Activated CD8-positive, alpha-beta memory T cell treated with anti-CD3 and anti-CD28 coated beads, Interleukin-2, amount 50 U/mL, for 1 hour (primary cell): Measurements from ENCODE around the gene RALGDS.
"Not testable (repeated sequence)": the region's sequence is repeated elsewhere in the genome, so short reads cannot be mapped to it uniquely, and the experiment has no call there.

Experiments
- DNase-seq: peaks from one replicate; pipeline ENCODE4 v3.0.0-alpha.2; 2020; ENCODE audit errors: extremely low read depth

Gene RALGDS

GRCh38 chr9:133106511-133107244, 14.4 kb downstream of the RALGDS start:
- no peak for DNase-seq

GRCh38 chr9:133105461-133105770, 15.6 kb downstream of the RALGDS start:
- DNase-seq = no peak

- no peak for DNase-seq
Observed at GRCh38 chr9:133104718-133105460, 16.2 kb downstream of the RALGDS start.

DNA sequence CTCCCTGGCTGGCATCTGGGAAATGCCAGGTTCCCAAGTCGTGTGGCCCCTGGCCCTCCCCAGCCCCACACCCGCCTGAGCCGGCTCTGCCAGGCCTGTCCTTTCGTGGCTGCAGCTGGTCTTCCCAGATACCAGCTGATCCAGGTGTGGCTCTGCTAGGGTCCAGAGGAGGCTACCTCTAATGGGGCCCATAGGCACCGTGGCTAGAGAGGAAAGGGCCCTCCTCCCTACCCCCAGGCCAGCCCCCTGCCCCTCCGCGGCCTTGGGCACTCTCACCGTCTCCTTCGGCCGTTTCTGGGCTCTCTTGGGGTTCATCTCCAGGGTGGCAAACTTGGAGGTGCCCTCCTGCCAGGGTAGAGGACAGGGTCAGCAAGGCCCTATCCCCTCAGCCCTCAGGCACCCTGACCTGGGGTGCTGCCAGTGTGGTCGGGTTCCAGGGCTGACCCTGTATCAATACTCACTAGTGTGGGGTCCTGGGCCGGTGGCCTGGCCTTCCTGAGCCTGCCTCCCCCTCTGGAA, 17.0 kb downstream of the RALGDS start:
- no peak for DNase-seq

DNA sequence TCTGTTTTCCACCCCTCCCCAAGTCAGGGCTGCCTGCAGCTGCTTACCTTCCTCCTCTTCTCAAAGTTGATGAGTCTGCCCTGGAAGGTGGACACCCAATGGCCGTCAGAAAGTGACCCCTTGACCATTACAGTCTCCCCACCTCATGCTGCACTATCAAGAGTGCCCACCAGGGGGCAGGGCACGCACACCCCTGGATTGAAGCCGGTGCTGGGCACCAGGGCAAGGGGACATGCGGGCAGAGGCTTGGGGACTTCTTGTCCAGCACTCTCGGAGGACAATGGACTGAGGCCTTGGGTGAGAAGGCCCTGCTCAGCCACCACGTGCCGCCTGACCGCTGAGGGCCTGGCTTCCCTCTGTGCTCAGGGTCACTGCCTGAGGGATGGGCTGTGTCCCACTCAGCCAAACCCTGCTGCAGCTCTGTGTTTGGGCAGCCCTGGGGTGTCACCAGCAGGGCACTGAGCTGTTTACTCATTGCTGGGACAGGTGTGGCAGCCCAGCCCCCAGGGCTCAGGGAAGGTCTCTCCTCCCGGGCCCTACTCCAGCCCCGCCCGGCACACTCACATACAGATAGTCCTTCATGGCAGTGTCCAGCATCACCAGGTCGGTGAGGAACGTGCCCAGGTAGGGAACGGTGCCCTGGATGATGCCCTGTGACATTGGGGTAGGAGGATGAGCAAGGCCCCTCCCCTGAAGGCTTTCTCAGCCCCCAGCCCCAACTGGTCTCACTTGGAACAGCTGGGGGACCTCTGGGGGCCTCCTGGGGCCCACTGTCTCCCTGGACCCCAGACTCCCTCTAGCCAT, 17.7 kb downstream of the RALGDS start:
- no peak for DNase-seq

- DNase-seq = no peak
Observed at GRCh38 chr9:133102190-133103021, 18.6 kb downstream of the RALGDS start.

DNA sequence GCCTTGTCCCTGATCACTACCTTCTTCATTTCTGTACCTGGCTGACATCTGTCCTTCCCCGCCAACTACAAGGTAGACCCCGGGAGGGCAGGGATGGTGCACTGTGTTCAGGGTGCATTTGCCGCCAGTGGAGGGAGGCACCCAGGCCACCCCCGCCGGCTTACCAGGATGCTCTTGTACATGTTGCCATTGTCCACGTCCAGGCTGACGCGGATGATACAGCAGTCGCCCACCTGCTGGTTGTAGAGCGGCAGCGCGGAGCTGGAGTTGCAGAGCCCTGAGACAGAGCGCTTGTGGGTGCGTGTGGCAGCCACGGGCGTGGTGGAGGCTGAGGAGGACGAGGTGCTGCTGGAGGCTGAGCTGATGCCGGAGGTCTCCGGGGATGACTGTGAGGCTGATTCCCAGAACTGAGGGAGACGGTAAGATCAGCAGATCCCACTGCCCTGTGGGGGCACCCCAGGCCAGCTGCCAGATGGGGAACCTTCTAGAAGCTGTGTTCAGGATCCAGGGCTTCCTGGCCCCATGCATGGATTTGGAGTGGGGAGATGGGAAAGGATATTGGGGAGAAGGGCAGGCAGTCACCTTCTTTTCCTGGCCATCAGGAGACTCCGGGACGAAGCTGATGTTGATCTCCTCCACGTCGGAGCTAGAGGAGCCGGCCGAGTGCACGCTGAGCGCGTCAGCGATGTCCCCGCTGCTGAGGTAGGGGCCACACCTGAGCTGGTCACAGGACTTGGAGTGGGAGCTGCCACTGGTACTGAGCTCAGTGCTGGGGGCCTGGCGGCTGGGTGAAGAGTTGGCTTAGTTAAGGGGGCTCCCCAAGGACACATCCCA, 19.5 kb downstream of the RALGDS start:
- no peak for DNase-seq

GRCh38 chr9:133100506-133101355, 20.3 kb downstream of the RALGDS start:
- DNase-seq = no peak

GRCh38 chr9:133099726-133100505, 21.1 kb downstream of the RALGDS start:
- no peak for DNase-seq

- DNase-seq = no peak
Observed at GRCh38 chr9:133098871-133099270, 22.2 kb downstream of the RALGDS start.

DNA sequence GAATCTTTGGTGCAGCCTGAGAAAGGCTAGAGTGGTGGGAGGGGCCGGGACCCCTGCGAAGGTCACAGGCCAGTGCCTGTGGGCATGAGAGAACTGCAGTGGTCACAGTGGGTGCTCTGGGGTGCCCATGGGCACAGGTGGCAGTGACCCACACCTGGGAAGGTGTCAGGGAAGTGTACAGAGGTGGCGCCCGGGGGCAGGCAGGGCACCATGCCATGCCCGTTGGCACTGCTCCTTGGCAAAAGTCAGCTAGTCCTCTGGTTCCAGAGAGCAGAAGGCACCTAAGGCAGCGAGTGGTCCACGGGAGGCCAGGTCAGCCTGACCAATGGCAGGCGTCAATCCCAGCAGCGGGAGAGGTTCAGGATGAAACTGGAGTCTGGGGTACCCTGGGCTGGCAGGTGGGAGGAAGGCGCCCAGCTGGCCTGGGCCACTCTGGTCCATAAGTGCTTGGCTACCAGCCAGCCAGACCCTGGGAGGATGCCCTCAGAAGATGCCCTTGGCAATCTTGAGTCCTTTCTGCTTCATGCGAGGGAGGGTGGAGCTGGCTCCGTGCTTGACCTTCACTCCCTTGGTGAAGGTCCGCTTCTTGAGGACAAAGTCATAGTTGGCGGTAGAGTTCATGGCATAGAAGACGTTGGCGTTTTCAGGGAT, 22.8 kb downstream of the RALGDS start:
- DNase-seq = no peak

DNA sequence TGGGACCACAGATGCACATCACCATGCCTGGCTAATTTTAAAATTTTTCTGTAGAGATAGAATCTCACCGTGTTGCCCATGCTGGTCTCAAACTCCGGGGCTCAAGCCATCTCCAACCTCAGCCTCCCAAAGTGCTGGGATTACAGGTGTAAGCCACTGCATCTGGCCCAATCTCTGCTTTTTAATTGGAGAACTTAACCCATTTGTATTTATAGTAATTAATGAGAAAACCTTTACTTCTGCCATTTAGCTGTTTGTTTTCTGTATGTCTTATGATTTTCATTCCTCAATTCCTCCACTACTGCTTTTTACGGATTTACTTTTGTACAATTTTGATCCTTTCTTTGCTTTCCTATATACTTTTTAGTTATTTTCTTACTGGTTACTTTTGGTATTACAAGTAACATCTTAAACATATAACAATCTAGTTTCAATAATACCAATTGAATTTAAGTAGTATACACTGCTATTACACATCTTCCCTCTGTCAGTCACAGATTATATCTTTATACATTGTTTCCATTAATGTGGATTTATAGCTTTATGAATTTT, 26.1 kb downstream of the RALGDS start:
- no peak for DNase-seq

GRCh38 chr9:133094351-133094750, 26.7 kb downstream of the RALGDS start:
- DNase-seq = not testable (repeated sequence)

GRCh38 chr9:133090752-133091385, 30.2 kb downstream of the RALGDS start:
- no peak for DNase-seq

DNA sequence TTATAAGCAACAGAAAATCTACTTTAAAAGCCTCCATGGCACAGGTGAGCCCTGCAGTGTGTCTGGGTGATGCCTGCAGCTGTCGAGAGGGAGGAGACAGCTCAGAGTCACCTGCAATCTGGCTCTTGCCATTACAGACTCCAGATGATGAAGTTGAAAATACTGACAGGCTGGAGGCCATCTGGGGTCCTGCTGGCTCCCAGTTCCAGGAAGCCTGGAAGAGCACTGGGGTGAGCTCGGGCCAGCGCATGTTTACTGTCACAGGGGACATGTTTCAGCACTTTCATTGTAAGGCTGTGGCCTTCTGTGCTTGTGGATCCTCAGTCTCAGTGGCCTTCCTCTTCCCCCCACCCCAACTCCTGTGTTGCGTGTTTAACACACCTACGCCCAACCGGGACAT, 30.9 kb downstream of the RALGDS start:
- DNase-seq = no peak

- no peak for DNase-seq
Observed at GRCh38 chr9:133089271-133089671, 31.8 kb downstream of the RALGDS start.

DNA sequence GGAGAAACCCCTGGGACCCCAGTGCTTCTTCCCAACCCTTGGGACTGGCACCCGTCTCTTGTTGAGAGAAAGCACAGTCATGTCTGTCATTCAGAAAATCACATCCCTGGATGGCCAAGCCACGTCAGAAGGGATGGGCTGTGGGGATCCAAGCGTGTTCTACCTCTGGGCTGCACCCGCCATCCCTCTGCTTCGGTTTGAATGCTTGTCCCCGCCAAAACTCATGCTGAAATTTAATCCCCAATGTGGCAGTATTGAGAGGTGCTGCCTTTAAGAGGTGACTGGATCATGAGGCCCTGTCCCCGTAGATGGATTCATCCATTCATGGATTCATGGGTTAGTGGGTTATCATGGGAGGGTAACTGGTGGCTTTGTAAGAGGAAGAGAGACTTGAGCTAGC, 32.3 kb downstream of the RALGDS start:
- DNase-seq = no peak
